ENCODE measurements around the gene ANKS1A.
"Not testable (repeated sequence)": the region's sequence is repeated elsewhere in the genome, so short reads cannot be mapped to it uniquely, and the experiment has no call there.

GRCh38 chr6:34885837-34886236 is 3.2 kb upstream of the ANKS1A start:
- TF ChIP-seq CTCF (conservative IDR thresholded peaks at IDR 0.05; ENCODE audit: low read depth in 2 of 2); POLR2AphosphoS5 (IDR thresholded peaks at IDR 0.05; ENCODE audit: low read depth); NANOG (IDR thresholded peaks at IDR 0.05; ENCODE audit: borderline replicate concordance); EZH2 (IDR thresholded peaks at IDR 0.05; ENCODE audit: low read depth, unreplicated experiment); CREB1 (CRISPR knock-in tag; IDR thresholded peaks at IDR 0.05; ENCODE audit: low read depth); EZH2phosphoT487 (IDR thresholded peaks at IDR 0.05; ENCODE audit: unreplicated experiment); REST (IDR thresholded peaks at IDR 0.05; ENCODE audit: unreplicated experiment); ZNF331 (CRISPR knock-in tag; IDR thresholded peaks at IDR 0.05; ENCODE audit: low read depth); JUNB (IDR thresholded peaks at IDR 0.05; ENCODE audit: unreplicated experiment): not testable (repeated sequence)
- TF ChIP-seq, protein P1, sequence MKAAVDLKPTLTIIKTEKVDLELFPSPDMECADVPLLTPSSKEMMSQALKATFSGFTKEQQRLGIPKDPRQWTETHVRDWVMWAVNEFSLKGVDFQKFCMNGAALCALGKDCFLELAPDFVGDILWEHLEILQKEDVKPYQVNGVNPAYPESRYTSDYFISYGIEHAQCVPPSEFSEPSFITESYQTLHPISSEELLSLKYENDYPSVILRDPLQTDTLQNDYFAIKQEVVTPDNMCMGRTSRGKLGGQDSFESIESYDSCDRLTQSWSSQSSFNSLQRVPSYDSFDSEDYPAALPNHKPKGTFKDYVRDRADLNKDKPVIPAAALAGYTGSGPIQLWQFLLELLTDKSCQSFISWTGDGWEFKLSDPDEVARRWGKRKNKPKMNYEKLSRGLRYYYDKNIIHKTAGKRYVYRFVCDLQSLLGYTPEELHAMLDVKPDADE (IDR thresholded peaks at IDR 0.05), result not testable (repeated sequence)
- TF ChIP-seq, protein P2, sequence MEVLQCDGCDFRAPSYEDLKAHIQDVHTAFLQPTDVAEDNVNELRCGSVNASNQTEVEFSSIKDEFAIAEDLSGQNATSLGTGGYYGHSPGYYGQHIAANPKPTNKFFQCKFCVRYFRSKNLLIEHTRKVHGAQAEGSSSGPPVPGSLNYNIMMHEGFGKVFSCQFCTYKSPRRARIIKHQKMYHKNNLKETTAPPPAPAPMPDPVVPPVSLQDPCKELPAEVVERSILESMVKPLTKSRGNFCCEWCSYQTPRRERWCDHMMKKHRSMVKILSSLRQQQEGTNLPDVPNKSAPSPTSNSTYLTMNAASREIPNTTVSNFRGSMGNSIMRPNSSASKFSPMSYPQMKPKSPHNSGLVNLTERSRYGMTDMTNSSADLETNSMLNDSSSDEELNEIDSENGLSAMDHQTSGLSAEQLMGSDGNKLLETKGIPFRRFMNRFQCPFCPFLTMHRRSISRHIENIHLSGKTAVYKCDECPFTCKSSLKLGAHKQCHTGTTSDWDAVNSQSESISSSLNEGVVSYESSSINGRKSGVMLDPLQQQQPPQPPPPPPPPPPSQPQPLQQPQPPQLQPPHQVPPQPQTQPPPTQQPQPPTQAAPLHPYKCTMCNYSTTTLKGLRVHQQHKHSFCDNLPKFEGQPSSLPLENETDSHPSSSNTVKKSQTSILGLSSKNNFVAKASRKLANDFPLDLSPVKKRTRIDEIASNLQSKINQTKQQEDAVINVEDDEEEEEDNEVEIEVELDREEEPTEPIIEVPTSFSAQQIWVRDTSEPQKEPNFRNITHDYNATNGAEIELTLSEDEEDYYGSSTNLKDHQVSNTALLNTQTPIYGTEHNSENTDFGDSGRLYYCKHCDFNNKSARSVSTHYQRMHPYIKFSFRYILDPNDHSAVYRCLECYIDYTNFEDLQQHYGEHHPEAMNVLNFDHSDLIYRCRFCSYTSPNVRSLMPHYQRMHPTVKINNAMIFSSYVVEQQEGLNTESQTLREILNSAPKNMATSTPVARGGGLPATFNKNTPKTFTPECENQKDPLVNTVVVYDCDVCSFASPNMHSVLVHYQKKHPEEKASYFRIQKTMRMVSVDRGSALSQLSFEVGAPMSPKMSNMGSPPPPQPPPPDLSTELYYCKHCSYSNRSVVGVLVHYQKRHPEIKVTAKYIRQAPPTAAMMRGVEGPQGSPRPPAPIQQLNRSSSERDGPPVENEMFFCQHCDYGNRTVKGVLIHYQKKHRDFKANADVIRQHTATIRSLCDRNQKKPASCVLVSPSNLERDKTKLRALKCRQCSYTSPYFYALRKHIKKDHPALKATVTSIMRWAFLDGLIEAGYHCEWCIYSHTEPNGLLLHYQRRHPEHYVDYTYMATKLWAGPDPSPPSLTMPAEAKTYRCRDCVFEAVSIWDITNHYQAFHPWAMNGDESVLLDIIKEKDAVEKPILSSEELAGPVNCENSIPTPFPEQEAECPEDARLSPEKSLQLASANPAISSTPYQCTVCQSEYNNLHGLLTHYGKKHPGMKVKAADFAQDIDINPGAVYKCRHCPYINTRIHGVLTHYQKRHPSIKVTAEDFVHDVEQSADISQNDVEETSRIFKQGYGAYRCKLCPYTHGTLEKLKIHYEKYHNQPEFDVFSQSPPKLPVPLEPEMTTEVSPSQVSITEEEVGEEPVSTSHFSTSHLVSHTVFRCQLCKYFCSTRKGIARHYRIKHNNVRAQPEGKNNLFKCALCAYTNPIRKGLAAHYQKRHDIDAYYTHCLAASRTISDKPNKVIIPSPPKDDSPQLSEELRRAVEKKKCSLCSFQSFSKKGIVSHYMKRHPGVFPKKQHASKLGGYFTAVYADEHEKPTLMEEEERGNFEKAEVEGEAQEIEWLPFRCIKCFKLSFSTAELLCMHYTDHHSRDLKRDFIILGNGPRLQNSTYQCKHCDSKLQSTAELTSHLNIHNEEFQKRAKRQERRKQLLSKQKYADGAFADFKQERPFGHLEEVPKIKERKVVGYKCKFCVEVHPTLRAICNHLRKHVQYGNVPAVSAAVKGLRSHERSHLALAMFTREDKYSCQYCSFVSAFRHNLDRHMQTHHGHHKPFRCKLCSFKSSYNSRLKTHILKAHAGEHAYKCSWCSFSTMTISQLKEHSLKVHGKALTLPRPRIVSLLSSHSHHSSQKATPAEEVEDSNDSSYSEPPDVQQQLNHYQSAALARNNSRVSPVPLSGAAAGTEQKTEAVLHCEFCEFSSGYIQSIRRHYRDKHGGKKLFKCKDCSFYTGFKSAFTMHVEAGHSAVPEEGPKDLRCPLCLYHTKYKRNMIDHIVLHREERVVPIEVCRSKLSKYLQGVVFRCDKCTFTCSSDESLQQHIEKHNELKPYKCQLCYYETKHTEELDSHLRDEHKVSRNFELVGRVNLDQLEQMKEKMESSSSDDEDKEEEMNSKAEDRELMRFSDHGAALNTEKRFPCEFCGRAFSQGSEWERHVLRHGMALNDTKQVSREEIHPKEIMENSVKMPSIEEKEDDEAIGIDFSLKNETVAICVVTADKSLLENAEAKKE (CRISPR knock-in tag; IDR thresholded peaks at IDR 0.05), result not testable (repeated sequence)

All from GM23338 (cell line).